GM21526 (cell line): ENCODE data around the gene CTNNA3.

Experiments
- ATAC-seq: cut with Tn5 transposase; IDR thresholded peaks from one replicate; pipeline ENCODE4 v1.9.1; 2021; ENCODE audit warnings: moderate library complexity; ENCODE audit not compliant: unreplicated experiment, low FRiP score

CTNNA3 gene

DNA sequence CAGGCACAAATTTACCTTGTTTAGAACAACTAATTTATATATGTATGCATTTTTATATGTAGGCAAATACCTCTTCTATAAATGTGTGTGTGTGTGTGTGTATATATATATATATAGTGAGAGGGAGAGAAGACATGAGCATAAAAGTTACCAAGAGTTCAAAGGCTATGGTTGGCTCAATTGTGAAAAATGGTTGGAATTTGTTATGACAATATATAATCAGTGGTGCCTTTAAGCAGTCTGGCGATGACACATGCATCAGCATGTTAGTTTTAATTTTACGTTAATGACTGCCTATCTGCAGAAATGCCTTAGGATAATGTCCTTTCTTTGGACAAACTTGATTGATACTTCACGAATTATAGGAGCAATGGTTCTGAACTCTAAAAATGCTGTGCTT is 1750.9 kb downstream of the CTNNA3 start:
- ATAC-seq = no peak

DNA sequence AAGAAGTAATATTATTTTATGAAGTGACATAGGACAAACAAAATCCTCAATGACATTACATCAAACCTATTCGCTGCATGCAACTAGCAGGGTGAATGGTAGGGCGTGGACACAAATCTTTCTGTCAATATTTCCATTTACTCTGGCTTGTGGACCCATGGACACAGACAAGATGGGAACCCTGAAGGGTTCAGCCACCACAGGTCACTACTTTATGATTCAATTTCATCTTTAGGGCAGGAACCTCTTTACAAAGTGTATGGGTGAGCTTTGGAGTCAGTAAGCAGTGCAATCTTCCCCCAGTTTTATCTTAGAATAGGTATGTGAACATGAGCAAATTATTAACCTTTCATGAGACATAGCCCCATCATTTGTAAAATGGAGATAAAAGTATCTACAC is 1752.5 kb downstream of the CTNNA3 start:
- no peak for ATAC-seq

DNA sequence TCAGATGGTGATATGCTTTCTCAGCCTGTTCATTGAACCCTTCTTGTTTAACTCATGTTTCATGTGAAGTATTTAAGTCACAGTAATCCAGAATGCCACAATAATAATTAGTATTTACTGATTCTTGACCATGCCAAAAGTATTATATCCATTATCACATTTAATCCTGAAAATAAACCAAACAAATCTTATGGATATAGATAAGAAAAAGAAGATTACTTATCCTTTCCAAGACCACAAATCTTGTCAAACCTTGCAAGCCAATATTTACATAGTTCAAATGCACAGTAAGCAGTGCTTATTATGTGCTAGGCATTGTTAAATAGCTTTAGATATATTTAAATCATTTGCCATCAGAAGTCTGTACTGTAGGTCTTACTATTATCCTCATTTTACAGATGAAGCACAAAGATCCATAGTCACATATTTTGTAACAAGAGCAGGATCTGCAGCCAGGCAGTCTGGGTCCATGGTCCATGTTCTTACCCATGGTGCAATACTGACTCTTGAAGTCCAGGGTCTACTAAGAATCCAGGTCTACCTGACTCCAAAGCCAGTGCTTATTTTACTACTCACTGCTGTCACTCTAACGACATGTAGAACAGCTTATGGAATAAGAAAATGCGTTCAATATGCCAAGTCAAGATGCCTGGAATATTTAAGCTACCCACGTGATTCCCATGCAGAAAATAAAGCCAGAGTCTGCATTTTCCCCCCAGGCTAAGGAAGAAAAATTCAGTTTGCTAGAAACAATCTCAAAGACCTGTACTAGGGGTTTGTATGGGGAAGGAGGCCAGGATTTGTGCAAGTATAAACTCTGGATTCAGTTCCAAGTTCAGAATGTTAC is 1755.0 kb downstream of the CTNNA3 start:
- no peak for ATAC-seq

DNA sequence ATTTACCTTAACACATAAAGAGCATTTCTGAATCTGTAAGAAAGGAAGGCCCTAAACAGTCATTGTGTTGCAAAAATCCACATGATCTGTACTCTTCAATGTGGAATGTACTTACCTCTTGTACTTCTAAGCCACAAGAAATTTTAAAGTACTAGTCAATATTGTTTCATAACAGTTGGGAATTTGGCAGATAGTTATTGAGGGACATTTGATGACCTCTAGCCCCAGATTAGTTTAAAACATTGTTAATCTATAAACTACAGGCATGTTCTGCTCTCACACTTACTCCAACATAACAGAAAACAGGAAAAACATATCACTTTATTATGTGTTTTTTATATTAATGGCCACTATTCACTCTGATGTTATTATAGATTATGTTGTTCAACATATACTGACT is 1755.9 kb downstream of the CTNNA3 start:
- no peak for ATAC-seq

DNA sequence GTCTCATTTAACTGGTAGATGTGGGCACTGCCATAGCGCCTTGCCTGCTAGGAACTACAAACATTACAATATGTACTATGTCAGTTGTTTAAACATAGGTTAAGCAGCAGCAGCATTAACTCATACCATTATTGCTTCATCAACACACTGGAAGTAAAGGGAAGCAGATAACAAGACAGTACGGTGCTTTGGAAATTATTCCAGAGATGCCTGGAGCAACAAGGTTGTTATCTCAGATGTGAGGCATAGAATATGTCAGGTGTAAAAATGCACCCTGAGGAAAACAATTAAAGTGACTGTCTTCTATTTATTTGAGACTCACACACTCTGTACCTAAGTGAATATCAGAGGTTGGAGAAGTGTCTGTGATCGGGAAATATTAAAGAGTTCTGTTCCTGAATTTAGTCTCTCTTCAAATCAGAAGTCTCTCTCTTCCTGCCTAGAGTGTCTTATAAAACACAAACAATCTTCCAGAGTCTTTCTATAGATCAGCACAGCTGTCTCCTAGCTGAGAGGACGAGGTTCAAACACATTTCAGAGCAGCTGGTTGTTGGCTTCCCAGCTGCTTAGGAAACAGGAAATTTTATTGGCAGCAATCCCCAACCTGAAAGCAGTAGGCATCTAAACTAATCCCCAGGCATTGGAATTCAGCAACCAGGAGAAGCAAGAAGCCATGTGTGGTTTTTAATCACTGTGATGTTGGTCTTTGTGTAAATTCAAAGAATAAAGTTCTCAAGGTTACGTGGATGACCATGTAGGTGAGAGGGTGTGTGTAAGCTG is 1764.5 kb downstream of the CTNNA3 start:
- ATAC-seq = no peak

DNA sequence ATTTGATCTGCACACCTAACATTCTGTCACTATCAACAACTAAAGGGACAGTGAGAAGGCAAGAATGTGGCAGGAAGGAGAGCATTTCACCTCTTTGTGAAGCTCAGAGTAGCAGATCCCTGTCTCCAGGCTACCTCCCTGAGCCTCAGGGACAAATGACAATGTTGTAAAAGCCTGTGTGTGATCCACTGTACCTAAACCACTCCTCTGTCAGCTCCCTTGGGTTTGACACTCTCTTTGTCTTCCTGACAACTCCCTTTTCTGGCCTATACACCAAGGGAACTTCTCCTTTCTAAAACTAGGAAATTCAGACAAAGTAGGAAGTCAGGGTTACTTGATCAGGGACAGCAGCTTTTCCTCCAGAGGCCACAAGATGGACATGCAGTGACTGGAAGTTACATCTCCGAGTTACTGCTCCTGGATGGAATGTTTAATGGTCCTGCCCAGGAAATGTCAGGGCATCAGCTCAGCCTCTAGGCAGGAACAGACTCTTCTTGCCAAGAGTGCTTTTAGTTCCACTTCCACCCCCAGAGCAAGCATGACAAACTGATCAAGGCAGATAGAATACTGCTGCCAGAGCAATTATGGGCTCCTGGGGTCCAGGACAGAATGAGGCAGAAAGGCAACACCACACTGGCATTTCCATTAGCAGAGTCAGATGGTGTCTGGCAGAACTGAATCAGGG is 1784.7 kb downstream of the CTNNA3 start:
- ATAC-seq = no peak

DNA sequence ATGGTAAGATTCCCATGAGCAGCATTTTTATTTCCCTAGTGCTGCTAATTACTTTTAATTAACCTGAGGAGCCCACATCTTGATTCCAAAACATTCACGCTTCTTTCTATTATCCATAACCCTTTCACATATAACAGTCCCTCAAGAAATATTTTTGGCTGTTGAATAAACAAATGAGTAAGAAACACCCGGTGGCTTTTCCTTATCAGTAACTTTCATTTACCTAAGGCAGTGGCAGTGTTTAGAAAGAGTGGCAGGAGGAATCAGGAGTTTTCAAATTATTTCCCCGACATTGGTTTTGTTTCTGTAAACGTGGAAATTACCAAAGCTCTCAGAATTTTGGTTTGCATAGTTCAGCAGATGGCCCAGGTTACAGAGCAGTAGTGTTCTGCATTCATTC is 1785.8 kb downstream of the CTNNA3 start:
- no peak for ATAC-seq

DNA sequence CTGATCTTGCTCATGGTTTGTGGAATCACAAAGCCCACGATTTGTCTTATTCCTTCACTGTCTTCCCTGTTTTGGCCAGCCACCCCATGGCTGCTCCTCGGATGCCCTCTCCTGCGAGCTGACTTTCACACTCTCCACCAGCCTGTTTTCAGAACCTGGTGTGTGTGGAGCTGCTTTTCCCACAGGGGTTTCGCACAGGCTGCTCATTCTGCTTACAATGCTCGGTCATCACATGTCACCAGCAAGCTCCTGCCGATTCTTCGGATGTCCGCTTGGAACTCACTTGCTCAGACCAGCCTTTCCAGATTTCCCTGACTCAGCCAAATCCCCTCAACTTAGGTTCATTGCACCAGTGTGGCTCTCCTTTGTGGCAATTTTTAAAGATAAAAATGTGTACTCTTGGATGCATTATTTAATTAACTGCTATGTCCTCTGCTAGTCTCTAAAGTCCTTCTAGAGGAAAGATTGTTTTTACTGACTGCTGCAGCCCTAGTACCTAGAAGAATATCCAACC is 1788.7 kb downstream of the CTNNA3 start:
- no peak for ATAC-seq

DNA sequence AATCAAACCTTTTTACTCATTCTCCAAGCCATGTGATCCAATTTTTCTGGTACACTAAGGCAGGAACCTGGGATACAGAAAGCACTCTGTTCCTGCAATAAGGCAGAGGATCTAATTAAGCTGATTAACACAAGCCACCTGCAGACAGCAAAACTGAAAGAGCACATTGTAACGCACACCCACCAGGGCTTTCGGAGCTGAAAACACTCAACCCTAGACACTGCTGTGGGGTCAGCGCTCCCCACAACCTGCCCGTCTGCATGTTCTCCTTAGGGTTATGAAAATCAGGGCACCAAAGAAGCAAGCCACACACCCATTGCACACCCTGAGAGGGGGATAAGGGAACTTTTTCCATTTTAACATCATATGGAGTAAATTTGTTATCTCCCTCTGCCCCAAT is 1792.4 kb downstream of the CTNNA3 start:
- no peak for ATAC-seq

DNA sequence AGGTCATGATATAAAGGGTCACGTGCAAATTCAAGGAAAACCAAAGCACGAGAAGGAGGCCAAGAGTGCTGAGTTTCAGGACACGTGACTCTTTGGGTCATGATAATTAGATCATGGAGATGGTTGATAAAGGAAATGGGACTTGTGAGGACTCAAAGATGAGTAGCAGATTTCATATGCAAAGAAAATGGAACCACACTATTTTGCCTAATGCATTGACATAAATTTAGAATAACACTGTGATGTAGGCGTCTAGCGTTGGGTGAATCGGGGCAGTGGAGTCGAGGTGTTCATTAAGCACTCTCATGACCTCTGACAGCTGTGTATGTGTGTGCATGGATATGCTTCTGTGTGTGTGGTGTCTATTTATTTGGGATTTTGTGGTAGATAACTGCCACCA is 1795.7 kb downstream of the CTNNA3 start:
- ATAC-seq = no peak

DNA sequence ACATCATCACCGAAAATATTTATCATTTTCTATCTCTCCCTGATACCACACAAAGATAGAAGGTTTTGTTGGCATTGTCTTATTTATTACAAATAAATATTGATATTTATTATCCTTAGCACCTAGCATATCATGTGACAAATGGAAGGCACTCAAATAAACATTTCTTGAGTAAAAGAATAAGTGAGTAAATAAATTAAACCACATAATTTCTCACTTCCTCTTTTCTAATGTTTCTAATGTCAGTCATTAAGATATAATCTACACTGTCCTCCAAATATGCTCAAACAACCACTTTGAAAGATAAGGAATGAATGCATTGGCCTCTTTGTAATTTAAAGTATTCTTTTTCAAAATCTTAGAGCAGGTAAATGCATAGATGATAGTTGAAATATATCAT is 1797.9 kb downstream of the CTNNA3 start:
- ATAC-seq = no peak

DNA sequence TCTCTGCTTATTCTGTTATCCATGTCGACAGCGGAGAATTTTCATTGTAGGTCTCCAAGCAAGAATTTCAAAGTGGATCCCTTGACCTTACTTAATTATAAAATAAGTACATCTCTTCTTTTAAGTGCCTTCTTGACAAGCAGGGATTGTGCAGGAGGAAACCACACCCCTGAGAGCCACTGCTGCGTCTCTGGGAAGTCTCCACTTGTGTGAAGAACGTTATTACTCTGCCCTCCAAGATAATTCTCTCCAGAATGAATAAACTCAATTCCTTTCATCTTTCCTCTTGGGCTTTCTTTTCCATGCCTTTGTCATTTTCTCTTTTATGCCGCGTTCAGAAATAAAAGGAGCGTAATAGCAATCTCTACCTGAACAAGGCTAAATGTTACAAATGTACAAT is 1801.0 kb downstream of the CTNNA3 start:
- ATAC-seq = no peak

DNA sequence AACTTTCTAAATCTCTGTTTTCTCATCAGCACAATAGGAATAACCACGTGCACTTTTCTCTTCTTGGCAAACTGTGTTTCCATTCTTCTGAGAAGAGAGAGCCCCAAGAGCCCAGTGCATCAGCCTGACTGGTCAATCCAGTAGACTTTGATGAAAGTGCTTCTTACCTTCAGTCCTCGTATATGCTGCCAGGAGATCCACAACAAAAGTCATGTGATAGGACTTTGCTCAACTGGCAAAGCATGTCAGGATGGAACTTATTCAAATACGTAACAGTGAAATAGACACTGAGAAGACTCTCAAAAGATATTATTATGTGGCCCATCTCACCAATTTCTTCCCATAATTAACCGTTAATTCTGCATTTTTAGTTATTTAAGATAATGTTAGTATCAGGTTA is 1801.6 kb downstream of the CTNNA3 start:
- no peak for ATAC-seq

DNA sequence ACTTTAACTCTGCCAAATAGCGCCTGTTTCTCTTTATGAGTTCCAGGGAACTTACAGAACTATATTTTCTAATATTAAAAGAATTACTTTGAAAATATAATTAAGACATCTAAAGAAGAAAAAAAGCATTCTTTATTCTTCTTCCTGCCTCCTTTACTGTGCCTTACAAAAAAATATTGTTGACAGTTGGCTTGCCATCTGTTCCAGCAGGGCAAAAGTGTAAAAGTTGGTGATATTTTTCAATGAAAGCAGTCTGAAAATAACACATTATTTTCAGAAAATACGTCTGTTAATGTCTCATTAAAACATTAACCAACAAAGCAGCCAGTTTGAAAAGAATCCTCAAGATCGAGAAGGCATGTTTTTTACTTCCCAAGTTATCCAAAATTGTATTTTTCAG is 1802.3 kb downstream of the CTNNA3 start:
- ATAC-seq = no peak

DNA sequence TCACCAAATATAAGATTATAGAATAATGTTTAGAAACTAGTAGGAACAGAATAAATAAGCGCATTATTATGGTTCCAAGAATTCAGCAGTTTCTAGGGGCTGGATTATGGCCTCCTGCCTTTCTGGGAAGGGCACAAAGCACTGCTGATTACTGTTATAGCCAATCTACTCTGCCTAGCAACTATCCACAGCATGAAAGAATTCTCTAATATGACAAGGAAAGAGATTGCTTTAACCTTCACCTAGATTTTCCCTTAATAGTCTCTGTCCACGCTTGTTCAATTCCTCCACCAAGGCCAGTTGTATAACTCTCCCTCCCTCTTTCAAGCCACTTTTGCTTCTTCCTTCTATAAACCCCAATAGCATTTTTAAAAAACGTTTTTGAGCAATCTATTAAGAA is 1803.7 kb downstream of the CTNNA3 start:
- ATAC-seq = no peak

DNA sequence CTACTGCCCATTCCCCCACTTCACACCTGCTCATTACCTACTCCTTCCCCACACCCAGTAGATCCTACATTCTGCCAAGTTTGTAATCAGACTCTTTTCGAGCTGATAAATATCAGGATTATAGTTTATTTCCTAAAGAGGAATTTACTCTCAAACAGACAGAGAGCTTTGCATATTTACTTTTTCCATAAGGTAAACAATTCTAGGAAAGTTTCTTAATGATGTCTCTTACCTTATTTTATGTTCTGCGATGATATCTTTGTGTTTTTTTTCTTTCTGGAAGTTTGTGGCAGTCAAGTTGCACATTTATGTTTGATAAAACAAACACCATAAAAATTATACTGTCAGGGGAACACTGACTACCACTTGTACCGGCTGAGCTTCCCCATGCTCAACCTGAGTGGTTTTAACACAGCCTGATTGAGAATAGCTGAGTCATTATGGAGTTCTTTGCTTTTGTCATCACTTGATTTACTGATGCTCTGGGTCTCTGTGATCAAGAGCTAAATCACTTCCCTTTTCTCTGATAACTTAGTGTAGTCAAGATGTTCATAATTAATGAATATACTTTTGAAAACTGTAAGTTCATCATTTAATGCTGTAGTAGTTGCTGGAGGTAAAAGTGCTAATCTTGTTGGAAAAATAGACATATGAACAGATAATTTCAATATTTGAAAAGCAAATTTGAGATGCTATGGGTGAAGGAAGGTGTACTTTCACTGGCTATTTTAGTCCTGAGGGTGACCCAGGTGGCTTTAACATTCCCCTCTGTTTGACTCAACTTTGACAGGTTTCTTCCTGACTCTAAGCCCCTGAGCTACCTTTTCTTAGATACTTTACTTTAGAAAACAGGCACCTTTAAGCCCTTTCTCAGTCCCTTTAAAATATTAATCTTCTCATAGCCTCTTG is 1804.7 kb downstream of the CTNNA3 start:
- ATAC-seq = peak; percentile 71

DNA sequence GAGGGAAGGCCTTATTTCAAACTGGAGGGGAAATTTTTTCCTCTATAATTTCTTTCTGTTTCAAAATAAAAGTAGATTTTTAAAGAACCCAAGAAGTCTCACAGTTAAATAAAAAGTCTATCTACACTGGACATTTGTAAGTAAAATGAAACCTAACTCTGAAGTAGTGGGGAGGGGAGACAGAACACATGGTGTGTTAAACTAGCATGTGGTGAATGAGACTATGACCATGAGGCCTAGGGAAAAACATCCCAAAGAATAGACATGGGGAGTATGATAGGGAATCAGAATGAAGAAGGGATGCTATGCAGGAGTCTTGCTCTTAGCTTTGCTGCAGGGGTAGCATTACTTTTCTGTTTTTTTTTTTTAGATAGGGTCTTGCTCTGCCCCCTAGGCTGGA is 1831.5 kb downstream of the CTNNA3 start:
- ATAC-seq = no peak

DNA sequence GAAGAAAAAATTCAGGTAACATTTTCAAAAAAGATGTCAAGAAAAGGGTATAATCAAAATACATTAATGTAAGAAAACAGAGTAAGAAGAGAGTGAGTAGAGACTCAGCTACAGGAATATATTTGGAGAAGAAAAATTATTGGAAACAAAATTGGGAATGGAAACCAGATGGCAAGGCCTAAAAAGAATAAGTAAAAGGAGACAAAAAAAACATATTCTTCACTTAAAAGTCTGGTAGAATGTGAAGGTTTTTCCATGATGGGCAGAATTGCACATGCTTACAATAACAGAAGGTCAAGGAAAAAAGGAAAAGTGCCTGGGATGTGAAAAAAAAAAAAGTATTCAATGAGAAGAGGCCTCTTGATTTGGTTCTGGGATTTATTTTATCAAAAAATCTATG is 1832.0 kb downstream of the CTNNA3 start:
- no peak for ATAC-seq
